Trophoblast cell (in vitro differentiated cells and primary cell): ENCODE measurements around the gene RTP5.

Source experiments
- DNase-seq, 2 donors: peaks; one replicate each; pipeline ENCODE4 v3.0.0-alpha.2; 2016
- H2AFZ ChIP-seq: 2 replicates; pipeline ENCODE4 v1.6.1; 2013; ENCODE audit warnings: low read length, moderate library complexity, mild to moderate bottlenecking; ENCODE audit not compliant: insufficient read depth, poor library complexity
- H2AK5ac ChIP-seq: 2 replicates; pipeline ENCODE4 v1.6.1; 2013; ENCODE audit warnings: mild to moderate bottlenecking, low read length
- H2BK120ac ChIP-seq: 2 replicates; pipeline ENCODE4 v1.6.1; 2013; ENCODE audit warnings: low read length, mild to moderate bottlenecking, moderate library complexity; ENCODE audit not compliant: insufficient read depth, poor library complexity
- H2BK12ac ChIP-seq: 2 replicates; pipeline ENCODE4 v1.6.1; 2013; ENCODE audit warnings: mild to moderate bottlenecking, low read length, moderate library complexity
- H2BK5ac ChIP-seq: 2 replicates; pipeline ENCODE4 v1.6.1; 2013; ENCODE audit warnings: low read length, low read depth, moderate library complexity, mild to moderate bottlenecking; ENCODE audit not compliant: poor library complexity
- H3K14ac ChIP-seq: 2 replicates; pipeline ENCODE4 v1.6.1; 2013; ENCODE audit warnings: mild to moderate bottlenecking, low read length
- H3K18ac ChIP-seq: 2 replicates; pipeline ENCODE4 v1.6.1; 2013; ENCODE audit warnings: mild to moderate bottlenecking, low read length
- H3K23ac ChIP-seq: 2 replicates; pipeline ENCODE4 v1.6.1; 2013; ENCODE audit warnings: low read length
- H3K27ac ChIP-seq: 2 replicates; pipeline ENCODE4 v1.5.1; 2013; ENCODE audit warnings: low read depth, mild to moderate bottlenecking, inconsistent platforms, low read length, moderate library complexity
- H3K27me3 ChIP-seq: 2 replicates; pipeline ENCODE4 v1.6.1; 2013; ENCODE audit warnings: inconsistent platforms, mild to moderate bottlenecking, low read length, moderate library complexity; ENCODE audit not compliant: insufficient read depth
- H3K36me3 ChIP-seq, 2 experiments: 1 replicate in 1 of 2; 2 replicates in 1 of 2; pipeline ENCODE4 v1.6.1; 2013; ENCODE audit warnings: low read length in 2 of 2, mild to moderate bottlenecking in 2 of 2, moderate library complexity in 1 of 2; ENCODE audit not compliant: insufficient read depth in 2 of 2, control insufficient read depth in 1 of 2
- H3K4ac ChIP-seq: 2 replicates; pipeline ENCODE4 v1.6.1; 2013; ENCODE audit warnings: low read depth, mild to moderate bottlenecking, low read length, moderate library complexity
- H3K4me1 ChIP-seq, 2 experiments: 1 replicate in 1 of 2; 2 replicates in 1 of 2; pipeline ENCODE4 v1.6.1; 2013; ENCODE audit warnings: low read length in 2 of 2, mild to moderate bottlenecking in 2 of 2, moderate library complexity in 1 of 2; ENCODE audit not compliant: insufficient read depth in 2 of 2, control insufficient read depth in 1 of 2
- H3K4me2 ChIP-seq: 2 replicates; pipeline ENCODE4 v1.6.1; 2013; ENCODE audit warnings: inconsistent platforms, mild to moderate bottlenecking, low read length, moderate library complexity
- H3K4me3 ChIP-seq: 2 replicates; pipeline ENCODE4 v1.5.1; 2013; ENCODE audit warnings: mild to moderate bottlenecking, low read depth, low read length, inconsistent platforms
- H3K79me1 ChIP-seq: one replicate; pipeline ENCODE4 v1.6.1; 2013; ENCODE audit warnings: low read length
- H3K79me2 ChIP-seq: 2 replicates; pipeline ENCODE4 v1.6.1; 2013; ENCODE audit warnings: low read length, mild to moderate bottlenecking; ENCODE audit not compliant: control insufficient read depth, insufficient read depth, poor library complexity
- H3K9ac ChIP-seq: 2 replicates; pipeline ENCODE4 v1.6.1; 2013; ENCODE audit warnings: mild to moderate bottlenecking, low read length
- H3K9me3 ChIP-seq: 2 replicates; pipeline ENCODE4 v1.6.1; 2013; ENCODE audit warnings: low read depth, mild to moderate bottlenecking, control low read depth, inconsistent platforms, low read length; ENCODE audit not compliant: insufficient read depth
- H4K12ac ChIP-seq: 2 replicates; pipeline ENCODE4 v1.6.1; 2013; ENCODE audit warnings: low read depth, mild to moderate bottlenecking, low read length, moderate library complexity
- H4K8ac ChIP-seq: 2 replicates; pipeline ENCODE4 v1.6.1; 2013; ENCODE audit warnings: low read depth, mild to moderate bottlenecking, low read length, moderate library complexity
- H4K91ac ChIP-seq: one replicate; pipeline ENCODE4 v1.6.1; 2013; ENCODE audit warnings: low read depth, mild to moderate bottlenecking, low read length, moderate library complexity
- WGBS: extraction: QIAGEN DNeasy Blood & Tissue Kit; methylation state at CpG from one replicate; pipeline ENCODE4 v1.1.7; 2013; ENCODE audit warnings: missing lambda C conversion rate; ENCODE audit not compliant: insufficient read length, insufficient coverage; ENCODE audit errors: extremely low coverage; 5-methylcytosine and 5-hydroxymethylcytosine counted together

Gene RTP5

GRCh38 chr2:241885946-241886643 lies 16.6 kb downstream of the RTP5 start:
- Histone ChIP-seq H3K27ac (no peak overlapping the region), H3K79me1 (no peaks in the 10 kb centered on the region), H3K9ac (no peak overlapping the region), H3K4me3 (no peak overlapping the region), H2BK12ac (no peak overlapping the region), H3K9me3 (peaks cover 10% of the 10 kb centered on the region), H3K27me3 (no peaks in the 10 kb centered on the region), H3K4me1 (peaks cover 3 to 9% of the 10 kb centered on the region in 2 experiments), H3K4ac (no peak overlapping the region), H2BK5ac (no peak overlapping the region), H4K12ac (no peak overlapping the region), H3K18ac (no peak overlapping the region), H3K4me2 (no peak overlapping the region), H3K23ac (no peak overlapping the region), H4K8ac (no peak overlapping the region), H2AFZ (no peak overlapping the region), H3K14ac (no peak overlapping the region), H2AK5ac (no peak overlapping the region), H3K79me2 (no peaks in the 10 kb centered on the region), H4K91ac (no peak overlapping the region), H3K36me3 (no peaks in the 10 kb centered on the region), H2BK120ac (no peak overlapping the region)
- no peak for DNase-seq
- no CpG with 5 or more reads among the region's 15 CpGs for WGBS

DNA sequence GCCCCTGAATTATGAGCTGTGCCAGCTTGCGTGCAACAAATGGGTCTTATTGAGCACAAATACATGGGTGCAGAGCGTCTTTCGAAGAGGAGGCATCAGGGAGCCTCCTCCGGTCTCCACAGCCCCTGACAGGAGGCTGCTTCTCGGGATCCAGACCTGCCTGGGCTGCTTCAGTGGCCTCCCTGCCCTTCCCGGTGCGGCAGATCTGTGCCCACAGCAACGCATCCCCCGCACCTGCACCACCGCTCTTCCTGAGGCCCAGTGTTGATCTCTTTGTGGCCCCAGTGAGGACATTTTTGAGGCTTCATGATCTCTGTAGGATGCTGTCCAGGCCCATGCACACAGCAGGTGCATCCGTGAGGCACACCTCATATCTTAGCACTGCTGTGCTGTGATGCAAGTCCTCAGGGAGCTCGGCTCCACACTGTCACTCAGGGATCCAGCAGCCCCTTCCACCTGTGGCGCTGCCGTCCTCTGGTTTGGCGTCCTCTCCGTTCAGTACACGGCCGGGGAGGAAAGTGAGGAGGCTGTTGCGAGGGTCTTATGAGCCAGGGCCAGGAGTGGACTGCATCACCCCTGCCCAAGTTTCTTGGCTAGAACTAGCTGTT lies 17.4 kb downstream of the RTP5 start:
- no peak overlapping the region for H2BK12ac ChIP-seq
- H3K27ac ChIP-seq, result no peak overlapping the region
- no peaks in the 10 kb centered on the region for H3K27me3 ChIP-seq
- H4K12ac ChIP-seq, result no peak overlapping the region
- H2BK120ac ChIP-seq, result no peak overlapping the region
- H3K14ac ChIP-seq, result no peak overlapping the region
- no peak overlapping the region for H3K9ac ChIP-seq
- no peak overlapping the region for H2BK5ac ChIP-seq
- peaks cover under 1 to 1% of the 10 kb centered on the region in 2 experiments for H3K4me1 ChIP-seq
- H3K4ac ChIP-seq, result no peak overlapping the region
- no peaks in the 10 kb centered on the region for H3K79me2 ChIP-seq
- H3K36me3 ChIP-seq, result no peaks in the 10 kb centered on the region
- H4K91ac ChIP-seq, result no peak overlapping the region
- H2AK5ac ChIP-seq, result no peak overlapping the region
- H3K79me1 ChIP-seq, result no peaks in the 10 kb centered on the region
- no peak overlapping the region for H4K8ac ChIP-seq
- H3K4me2 ChIP-seq, result no peak overlapping the region
- WGBS, result no CpG with 5 or more reads among the region's 19 CpGs
- no peak overlapping the region for H2AFZ ChIP-seq
- H3K18ac ChIP-seq, result no peak overlapping the region
- H3K23ac ChIP-seq, result no peak overlapping the region
- DNase-seq, result no peak
- H3K4me3 ChIP-seq, result no peak overlapping the region
- peaks cover 7% of the 10 kb centered on the region for H3K9me3 ChIP-seq

DNA sequence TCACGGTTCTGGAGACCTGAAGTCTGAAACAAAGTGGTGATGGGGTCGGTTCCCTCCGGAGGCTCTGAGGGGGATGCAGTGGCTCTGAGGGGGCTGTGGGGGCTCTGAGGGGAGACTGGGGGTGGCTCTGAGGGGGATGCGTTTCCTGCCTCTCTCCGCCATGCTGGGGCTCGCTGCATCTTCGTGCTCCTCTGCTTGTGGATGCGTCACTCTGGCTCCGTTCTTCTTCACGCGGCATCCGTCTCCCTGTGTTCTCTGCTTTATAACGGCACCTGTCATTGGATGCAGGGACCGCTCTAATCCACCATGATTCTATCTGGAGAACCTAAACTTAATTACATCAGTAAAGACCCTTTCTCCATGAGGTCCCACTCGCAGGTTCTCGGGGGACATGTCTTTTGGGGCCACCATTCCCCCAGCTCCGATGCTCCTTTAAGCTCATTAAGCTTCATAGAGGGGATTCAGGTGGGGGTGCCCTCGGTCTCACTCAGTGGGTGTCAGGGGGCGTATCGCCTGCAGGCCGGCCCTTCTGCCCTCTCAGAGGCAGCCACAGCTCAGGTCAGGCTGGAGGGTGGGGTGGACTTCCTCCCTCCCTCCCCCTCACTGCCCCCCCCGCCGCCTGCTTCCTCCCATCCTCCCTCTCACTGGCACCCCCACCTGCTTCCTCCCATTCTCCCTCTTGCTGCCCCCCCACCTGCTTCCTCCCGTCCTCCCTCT lies 18.4 kb downstream of the RTP5 start:
- Histone ChIP-seq H3K27ac (no peak overlapping the region), H3K9ac (no peak overlapping the region), H3K4ac (no peak overlapping the region), H3K4me2 (no peak overlapping the region), H4K12ac (no peak overlapping the region), H3K36me3 (no peaks in the 10 kb centered on the region), H3K14ac (no peak overlapping the region), H4K8ac (no peak overlapping the region), H2BK120ac (no peak overlapping the region), H3K79me2 (no peaks in the 10 kb centered on the region), H2BK5ac (no peak overlapping the region), H3K4me3 (no peak overlapping the region), H2AK5ac (no peak overlapping the region), H3K18ac (no peak overlapping the region), H3K4me1 (no peaks in the 10 kb centered on the region), H3K23ac (no peak overlapping the region), H2AFZ (no peak overlapping the region), H3K9me3 (peaks cover 7% of the 10 kb centered on the region), H3K79me1 (no peaks in the 10 kb centered on the region), H3K27me3 (no peaks in the 10 kb centered on the region), H2BK12ac (no peak overlapping the region), H4K91ac (no peak overlapping the region)
- no CpG with 5 or more reads among the region's 24 CpGs for WGBS
- DNase-seq, result no peak

DNA sequence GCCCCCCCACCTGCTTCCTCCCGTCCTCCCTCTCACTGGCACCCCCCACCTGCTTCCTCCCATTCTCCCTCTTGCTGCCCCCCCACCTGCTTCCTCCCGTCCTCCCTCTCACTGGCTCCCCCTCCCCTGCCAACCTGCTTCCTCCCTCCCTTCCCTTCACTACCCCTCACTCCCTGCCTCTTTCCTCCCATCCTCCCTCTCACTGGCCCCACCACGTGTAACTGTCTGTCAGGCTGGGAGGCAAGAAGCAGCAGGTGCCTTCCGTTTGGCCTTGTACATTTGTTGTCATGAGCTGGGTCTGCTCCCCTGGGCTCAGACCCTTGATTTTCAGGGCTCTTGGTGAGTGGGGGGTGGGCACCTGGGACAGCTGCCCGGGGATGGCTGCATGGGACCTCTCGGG lies 19.1 kb downstream of the RTP5 start:
- Histone ChIP-seq H3K18ac (no peak overlapping the region), H4K12ac (no peak overlapping the region), H3K9me3 (peaks cover 7% of the 10 kb centered on the region), H3K27me3 (no peaks in the 10 kb centered on the region), H3K36me3 (no peaks in the 10 kb centered on the region), H4K91ac (no peak overlapping the region), H3K4me2 (no peak overlapping the region), H3K4ac (no peak overlapping the region), H2AFZ (no peak overlapping the region), H2AK5ac (no peak overlapping the region), H3K79me2 (no peaks in the 10 kb centered on the region), H3K27ac (no peak overlapping the region), H2BK12ac (no peak overlapping the region), H4K8ac (no peak overlapping the region), H3K4me3 (no peak overlapping the region), H3K4me1 (no peaks in the 10 kb centered on the region), H3K14ac (no peak overlapping the region), H2BK5ac (no peak overlapping the region), H2BK120ac (no peak overlapping the region), H3K79me1 (no peaks in the 10 kb centered on the region), H3K23ac (no peak overlapping the region), H3K9ac (no peak overlapping the region)
- no CpG with 5 or more reads among the region's 6 CpGs for WGBS
- no peak for DNase-seq
